HepG2 (cell line): ENCODE results near the gene HIPK2. TPM values are rescaled to one million over a fixed set of nuclear protein-coding genes. Genes with fewer than 3 reads are reported as not detected.

Experiments used
- ATAC-seq: fragments of 200-7000 bp; cut with Tn5 transposase; 3 replicates; pipeline ENCODE4 v1.9.1; 2020; ENCODE audit warnings: mild to moderate bottlenecking, moderate library complexity
- BruUV-seq: library from RNA; stranded (reverse); fragments of 400-500 nt; replicated peaks from 2 replicates; lab custom pipeline; 2021; lab: Mats Ljungman, UMichigan
- CTCF ChIA-PET: fragments of 300-600 bp; formaldehyde crosslinking; extraction: SDS; loops from one replicate; lab custom pipeline; 2021; ENCODE audit warnings: low total read pairs, inconsistent platforms, low intra/inter-chr PET ratio; lab: Yijun Ruan, JAX
- POLR2A ChIA-PET: fragments of 350-600 bp; sonication (Branson Sonifier 250); formaldehyde crosslinking; loops from one replicate; lab custom pipeline; 2020; ENCODE audit warnings: antibody characterized with exemption, inconsistent platforms; lab: Yijun Ruan, JAX
- DNase-seq: peaks from one replicate; pipeline ENCODE4 v3.0.0-alpha.2; 2015; ENCODE audit warnings: low spot score
- FAIRE-seq: peaks from 3 replicates; lab custom pipeline; 2011; peaks lifted over from hg19 to GRCh38; lab: Jason Lieb, UNC
- H2AFZ ChIP-seq: one replicate; pipeline ENCODE4 v1.6.1; 2011; ENCODE audit warnings: low read length, inconsistent platforms
- H3K27ac ChIP-seq: fragments of 300-600 bp; 3 replicates; pipeline ENCODE4 v1.8.0; 2011; ENCODE audit warnings: mixed run types, mild to moderate bottlenecking, mixed read lengths, low read length, inconsistent platforms; ENCODE audit not compliant: insufficient read depth; ENCODE audit errors: extremely low read length
- H3K27me3 ChIP-seq, 2 experiments: fragments of 200-600 bp in 1 of 2; 2 replicates in 1 of 2; 3 replicates in 1 of 2; pipeline versions ENCODE4 v1.6.0 to v1.8.0; 2011; ENCODE audit warnings: low read length in 2 of 2, mild to moderate bottlenecking in 2 of 2, moderate library complexity in 2 of 2, inconsistent platforms in 1 of 2; ENCODE audit not compliant: insufficient read depth in 2 of 2, control insufficient read depth in 1 of 2
- H3K36me3 ChIP-seq, 2 experiments: fragments of 200-600 bp in 1 of 2; replicated peaks in 1 of 2; 2 replicates in 1 of 2; 3 replicates in 1 of 2; pipeline versions ENCODE4 v1.5.1 to v1.8.0; 2011; ENCODE audit warnings: low read length in 2 of 2, inconsistent platforms in 1 of 2; ENCODE audit not compliant: insufficient read depth in 2 of 2, control insufficient read depth in 1 of 2
- H3K4me1 ChIP-seq: 2 replicates; pipeline ENCODE4 v1.5.1; 2012; ENCODE audit warnings: low read length, inconsistent platforms; ENCODE audit not compliant: insufficient read depth
- H3K4me2 ChIP-seq: 2 replicates; pipeline ENCODE4 v1.6.0; 2011; ENCODE audit warnings: low read depth, low read length, inconsistent platforms
- H3K4me3 ChIP-seq, 3 experiments: fragments of 200-600 bp in 1 of 3; sonication (generic), shearing (Covaris generic) in 1 of 3; replicated peaks in 1 of 3; 2 replicates each; pipeline ENCODE4 v1.5.1; 2011 to 2016; ENCODE audit warnings: low read length in 3 of 3, inconsistent platforms in 2 of 3, low read depth in 2 of 3, mild to moderate bottlenecking in 2 of 3, control low read depth in 1 of 3, mixed read lengths in 1 of 3; ENCODE audit not compliant: insufficient read depth in 1 of 3
- H3K79me2 ChIP-seq: one replicate; pipeline ENCODE4 v1.6.1; 2011; ENCODE audit warnings: low read length, inconsistent platforms; ENCODE audit not compliant: insufficient read depth
- H3K9ac ChIP-seq: 2 replicates; pipeline ENCODE4 v1.6.0; 2011; ENCODE audit warnings: mild to moderate bottlenecking, low read depth, low read length, inconsistent platforms; ENCODE audit not compliant: insufficient read depth
- H3K9me3 ChIP-seq: 2 replicates; pipeline ENCODE4 v1.5.1; 2012; ENCODE audit warnings: mild to moderate bottlenecking, low read length
- H4K20me1 ChIP-seq: 2 replicates; pipeline ENCODE4 v1.6.0; 2011; ENCODE audit warnings: inconsistent platforms, mild to moderate bottlenecking, low read length, moderate library complexity; ENCODE audit not compliant: insufficient read depth
- CREM ChIP-seq, 2 experiments: sonication (generic) in 1 of 2; formaldehyde crosslinking in 1 of 2; IDR thresholded peaks; 2 replicates each; pipeline versions ENCODE4 v1.4.0 to v1.6.1; 2016 to 2020; ENCODE audit warnings: antibody characterized with exemption in 1 of 2, mild to moderate bottlenecking in 1 of 2, missing genetic modification reagents in 1 of 2
- ELF4 ChIP-seq: sonication (generic); formaldehyde crosslinking; IDR thresholded peaks from 2 replicates; pipeline ENCODE4 v1.5.0; 2020; ENCODE audit warnings: missing genetic modification reagents, mild to moderate bottlenecking, moderate library complexity, borderline replicate concordance
- EP300 ChIP-seq, 3 experiments: sonication (generic) in 1 of 3; formaldehyde crosslinking in 1 of 3; IDR thresholded peaks; 2 replicates each; pipeline versions ENCODE4 v1.5.1 to v1.6.1; 2011 to 2020; ENCODE audit warnings: low read depth in 2 of 3, low read length in 2 of 3, borderline replicate concordance in 1 of 3, improper control_type of control experiment in 1 of 3, mild to moderate bottlenecking in 1 of 3, missing genetic modification reagents in 1 of 3, moderate library complexity in 1 of 3
- FOXA3 ChIP-seq: IDR thresholded peaks from 2 replicates; pipeline ENCODE4 v1.6.1; 2016; ENCODE audit warnings: missing genetic modification reagents, missing compliant biosample characterization
- MYNN ChIP-seq: sonication (generic); formaldehyde crosslinking; IDR thresholded peaks from 2 replicates; pipeline ENCODE4 v1.4.0; 2020; ENCODE audit warnings: mild to moderate bottlenecking, low read depth, missing genetic modification reagents
- NCOA1 ChIP-seq: sonication (generic); formaldehyde crosslinking; IDR thresholded peaks from 2 replicates; pipeline ENCODE4 v1.9.0; 2021; ENCODE audit warnings: missing genetic modification reagents
- NR2F2 ChIP-seq: IDR thresholded peaks from 2 replicates; pipeline ENCODE4 v1.6.1; 2012; ENCODE audit warnings: low read depth, inconsistent platforms, borderline replicate concordance
- STAT5B ChIP-seq: sonication (generic); formaldehyde crosslinking; IDR thresholded peaks from 2 replicates; pipeline ENCODE4 v1.4.0; 2020; ENCODE audit warnings: missing genetic modification reagents
- ZEB1 ChIP-seq: IDR thresholded peaks from 2 replicates; pipeline ENCODE4 v1.6.1; 2012; ENCODE audit warnings: mild to moderate bottlenecking, low read depth, inconsistent platforms; ENCODE audit not compliant: insufficient replicate concordance
- ZNF510 ChIP-seq: sonication (generic); formaldehyde crosslinking; IDR thresholded peaks from 2 replicates; pipeline ENCODE4 v1.4.0; 2020; ENCODE audit warnings: low read depth, mild to moderate bottlenecking, missing genetic modification reagents
- ZNF7 ChIP-seq: IDR thresholded peaks from 2 replicates; pipeline ENCODE4 v1.6.1; 2016; ENCODE audit warnings: missing biosample characterization, missing genetic modification reagents
- WGBS: methylation state at CpG from one replicate; pipeline ENCODE4 v1.1.6; 2017; ENCODE audit warnings: low lambda C conversion rate; 5-methylcytosine and 5-hydroxymethylcytosine counted together
- in situ Hi-C: cut with HindIII; loops from 2 replicates; pipeline ENCODE4 v1.10.0; 2017; ENCODE audit warnings: low pct_unique_long_range_greater_than_20kb; ENCODE audit not compliant: extremely low pct_ligation_motif_present
- intact Hi-C: fragments of 100-400 bp; cut with micrococcal nuclease; formaldehyde crosslinking; loops from one replicate; pipeline ENCODE4 v1.10.0; 2022; ENCODE audit not compliant: unreplicated experiment
- polyA plus RNA-seq, 8 experiments: library from polyadenylated mRNA; depleted of rRNA in 3 of 8; stranded (reverse) in 7 of 8; unstranded in 1 of 8; fragments of >200 nt; fragmentation: Illumina TruSeq in 4 of 8; extraction: Trizol in 4 of 8; gene quantifications; 2 replicates each; pipeline versions ENCODE4 v1.2.1 to v1.2.3, GENCODE V29; 2011 to 2016; ENCODE audit warnings: low read depth in 4 of 8, missing spikeins in 1 of 8, mixed read lengths in 1 of 8; ENCODE audit not compliant: insufficient read depth in 1 of 8
- total RNA-seq, 5 experiments: library from RNA; depleted of rRNA; stranded (reverse); fragments of >200 nt; fragmentation: Illumina TruSeq; extraction: Trizol; gene quantifications; 2 replicates each; pipeline ENCODE4 v1.2.3, GENCODE V29; 2016; ENCODE audit warnings: low read depth in 1 of 5
- TF ChIP-seq, protein P1 (sequence below): sonication (generic); formaldehyde crosslinking; IDR thresholded peaks from 2 replicates; pipeline ENCODE4 v1.5.0; 2020; ENCODE audit warnings: missing genetic modification reagents
- TF ChIP-seq, protein P2 (sequence below): IDR thresholded peaks from 2 replicates; pipeline ENCODE4 v1.6.1; 2018; ENCODE audit warnings: missing genetic modification reagents, mild to moderate bottlenecking, missing compliant biosample characterization
- TF ChIP-seq, protein P3 (sequence below), 2 experiments: IDR thresholded peaks; 2 replicates each; pipeline ENCODE4 v1.6.1; 2011 to 2012; ENCODE audit warnings: low read length in 2 of 2, borderline replicate concordance in 1 of 2, low read depth in 1 of 2, mild to moderate bottlenecking in 1 of 2, moderate library complexity in 1 of 2

Gene HIPK2
- total and polyA plus RNA-seq, 2 of the 13 experiments (the other 11 are each of a cell fraction or from before 2014, with no cell fraction given): 14.4 to 20.2 TPM

DNA sequence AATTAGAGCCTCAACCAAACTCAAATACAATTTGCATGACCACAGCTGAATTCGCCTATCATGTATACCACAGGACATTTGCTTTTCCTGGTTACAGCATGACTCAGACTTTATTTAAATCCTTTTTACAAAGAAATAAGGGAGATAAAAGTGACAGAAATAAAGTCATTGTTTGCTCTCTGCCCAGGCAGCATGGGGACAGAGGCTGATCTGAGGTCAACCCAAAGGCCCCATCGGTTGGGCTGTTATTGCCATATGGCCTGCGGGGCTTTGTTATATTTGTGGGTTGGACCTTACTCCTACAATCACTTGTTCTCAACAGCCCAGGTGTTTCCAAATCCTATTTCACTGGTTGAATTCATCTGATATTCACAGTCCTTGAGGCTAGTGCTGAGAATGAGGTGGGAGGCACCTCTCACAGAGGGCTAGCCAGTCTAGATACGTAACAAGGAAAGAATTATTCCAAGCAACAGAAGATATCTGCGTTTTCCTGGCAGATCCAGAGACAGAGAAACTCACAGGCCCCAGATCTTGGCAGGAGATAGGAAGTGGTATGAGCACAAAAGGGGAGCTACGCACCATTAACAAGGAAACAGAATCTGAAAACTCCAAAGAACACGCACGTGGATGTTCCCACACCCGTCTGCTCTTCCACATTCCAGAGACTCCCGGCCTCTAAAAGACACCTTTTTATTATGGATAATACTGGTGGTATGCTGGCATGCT lies 117.3 kb downstream of the HIPK2 start (continued):
- TF ChIP-seq, protein P1, sequence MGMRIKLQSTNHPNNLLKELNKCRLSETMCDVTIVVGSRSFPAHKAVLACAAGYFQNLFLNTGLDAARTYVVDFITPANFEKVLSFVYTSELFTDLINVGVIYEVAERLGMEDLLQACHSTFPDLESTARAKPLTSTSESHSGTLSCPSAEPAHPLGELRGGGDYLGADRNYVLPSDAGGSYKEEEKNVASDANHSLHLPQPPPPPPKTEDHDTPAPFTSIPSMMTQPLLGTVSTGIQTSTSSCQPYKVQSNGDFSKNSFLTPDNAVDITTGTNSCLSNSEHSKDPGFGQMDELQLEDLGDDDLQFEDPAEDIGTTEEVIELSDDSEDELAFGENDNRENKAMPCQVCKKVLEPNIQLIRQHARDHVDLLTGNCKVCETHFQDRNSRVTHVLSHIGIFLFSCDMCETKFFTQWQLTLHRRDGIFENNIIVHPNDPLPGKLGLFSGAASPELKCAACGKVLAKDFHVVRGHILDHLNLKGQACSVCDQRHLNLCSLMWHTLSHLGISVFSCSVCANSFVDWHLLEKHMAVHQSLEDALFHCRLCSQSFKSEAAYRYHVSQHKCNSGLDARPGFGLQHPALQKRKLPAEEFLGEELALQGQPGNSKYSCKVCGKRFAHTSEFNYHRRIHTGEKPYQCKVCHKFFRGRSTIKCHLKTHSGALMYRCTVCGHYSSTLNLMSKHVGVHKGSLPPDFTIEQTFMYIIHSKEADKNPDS: no peak
- TF ChIP-seq CREM (IDR thresholded peaks at IDR 0.05) (peak; percentile 50; the same call in 1 of the 2 replicates), CREM (CRISPR knock-in tag; IDR thresholded peaks at IDR 0.05) (no peak), ZNF510 (CRISPR knock-in tag) (0 out of 2 replicates have a peak, but pooled peaks have one; percentile 27)
- TF ChIP-seq, protein P2, sequence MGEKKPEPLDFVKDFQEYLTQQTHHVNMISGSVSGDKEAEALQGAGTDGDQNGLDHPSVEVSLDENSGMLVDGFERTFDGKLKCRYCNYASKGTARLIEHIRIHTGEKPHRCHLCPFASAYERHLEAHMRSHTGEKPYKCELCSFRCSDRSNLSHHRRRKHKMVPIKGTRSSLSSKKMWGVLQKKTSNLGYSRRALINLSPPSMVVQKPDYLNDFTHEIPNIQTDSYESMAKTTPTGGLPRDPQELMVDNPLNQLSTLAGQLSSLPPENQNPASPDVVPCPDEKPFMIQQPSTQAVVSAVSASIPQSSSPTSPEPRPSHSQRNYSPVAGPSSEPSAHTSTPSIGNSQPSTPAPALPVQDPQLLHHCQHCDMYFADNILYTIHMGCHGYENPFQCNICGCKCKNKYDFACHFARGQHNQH (CRISPR knock-in tag): 0 out of 2 replicates have a peak, but pooled peaks have one; percentile 21

DNA sequence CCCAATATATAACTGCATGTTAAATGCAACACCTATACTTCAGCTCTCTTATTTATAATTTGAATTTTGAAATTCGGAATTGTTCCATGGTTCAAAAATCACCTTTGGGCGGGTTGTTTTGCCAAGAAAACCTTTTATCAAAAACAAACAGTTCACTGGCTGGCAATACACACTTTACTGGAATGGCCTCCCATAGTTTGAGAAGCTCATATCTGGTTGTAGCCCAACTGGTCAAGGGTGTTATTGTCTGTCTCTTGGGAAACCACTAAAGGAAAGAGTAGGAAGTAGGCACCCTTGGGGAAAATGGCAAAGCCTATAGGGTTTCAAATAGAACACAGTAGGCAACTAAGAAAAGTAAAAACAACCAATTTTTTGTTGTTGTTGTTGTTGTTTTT lies 117.9 kb downstream of the HIPK2 start:
- H3K4me1 ChIP-seq: peaks cover 87% of the 10 kb centered on the region
- BruUV-seq: no TSS peak
- in situ Hi-C loops: no loop called here
- H3K4me3 ChIP-seq: peak overlapping the region in 1 of 3 experiments; percentile 49; a peak in 1 of 6 replicates
- ChIA-PET CTCF (no interaction called here), POLR2A (interaction anchor here (0.9 to 1.3 kb wide), 6 partner anchors 9 to 81 kb away, joined by 3 to 9 read pairs (median 4); no protein-coding TSS in a partner anchor)
- ATAC-seq (peak; percentile 21; the same call in 2 of the 3 replicates), FAIRE-seq (peak; percentile 8), DNase-seq (peak; percentile 56)
- no peaks in the 10 kb centered on the region for H3K9me3 ChIP-seq
- peaks cover 4 to 12% of the 10 kb centered on the region in 2 experiments for H3K36me3 ChIP-seq
- H2AFZ ChIP-seq: no peak overlapping the region
- H4K20me1 ChIP-seq: no peaks in the 10 kb centered on the region
- H3K4me2 ChIP-seq: peak overlapping the region; percentile 74
- intact Hi-C loops: loop anchor here (1.0 to 10.0 kb wide), 2 partner anchors 15 to 85 kb away; no protein-coding TSS in a partner anchor
- H3K9ac ChIP-seq: peak overlapping the region; percentile 48
- peaks cover 12% of the 10 kb centered on the region for H3K79me2 ChIP-seq
- no peaks in the 10 kb centered on the region for H3K27me3 ChIP-seq
- 6% methylated on average over 2 of the region's 2 CpGs for WGBS
- peak overlapping the region; percentile 84 for H3K27ac ChIP-seq
- TF ChIP-seq FOXA3 (CRISPR knock-in tag): no peak
- TF ChIP-seq STAT5B (CRISPR knock-in tag): no peak
- TF ChIP-seq ZEB1: no peak
- TF ChIP-seq MYNN (CRISPR knock-in tag): no peak
- TF ChIP-seq EP300 (IDR thresholded peaks at IDR 0.05; ENCODE audit: low read depth in 2 of 2, low read length in 2 of 2): peak in 1 of 2 experiments; percentile 35; a peak in 1 of 4 replicates
- TF ChIP-seq EP300 (CRISPR knock-in tag; IDR thresholded peaks at IDR 0.05; ENCODE audit: borderline replicate concordance): no peak
- TF ChIP-seq, protein P3, sequence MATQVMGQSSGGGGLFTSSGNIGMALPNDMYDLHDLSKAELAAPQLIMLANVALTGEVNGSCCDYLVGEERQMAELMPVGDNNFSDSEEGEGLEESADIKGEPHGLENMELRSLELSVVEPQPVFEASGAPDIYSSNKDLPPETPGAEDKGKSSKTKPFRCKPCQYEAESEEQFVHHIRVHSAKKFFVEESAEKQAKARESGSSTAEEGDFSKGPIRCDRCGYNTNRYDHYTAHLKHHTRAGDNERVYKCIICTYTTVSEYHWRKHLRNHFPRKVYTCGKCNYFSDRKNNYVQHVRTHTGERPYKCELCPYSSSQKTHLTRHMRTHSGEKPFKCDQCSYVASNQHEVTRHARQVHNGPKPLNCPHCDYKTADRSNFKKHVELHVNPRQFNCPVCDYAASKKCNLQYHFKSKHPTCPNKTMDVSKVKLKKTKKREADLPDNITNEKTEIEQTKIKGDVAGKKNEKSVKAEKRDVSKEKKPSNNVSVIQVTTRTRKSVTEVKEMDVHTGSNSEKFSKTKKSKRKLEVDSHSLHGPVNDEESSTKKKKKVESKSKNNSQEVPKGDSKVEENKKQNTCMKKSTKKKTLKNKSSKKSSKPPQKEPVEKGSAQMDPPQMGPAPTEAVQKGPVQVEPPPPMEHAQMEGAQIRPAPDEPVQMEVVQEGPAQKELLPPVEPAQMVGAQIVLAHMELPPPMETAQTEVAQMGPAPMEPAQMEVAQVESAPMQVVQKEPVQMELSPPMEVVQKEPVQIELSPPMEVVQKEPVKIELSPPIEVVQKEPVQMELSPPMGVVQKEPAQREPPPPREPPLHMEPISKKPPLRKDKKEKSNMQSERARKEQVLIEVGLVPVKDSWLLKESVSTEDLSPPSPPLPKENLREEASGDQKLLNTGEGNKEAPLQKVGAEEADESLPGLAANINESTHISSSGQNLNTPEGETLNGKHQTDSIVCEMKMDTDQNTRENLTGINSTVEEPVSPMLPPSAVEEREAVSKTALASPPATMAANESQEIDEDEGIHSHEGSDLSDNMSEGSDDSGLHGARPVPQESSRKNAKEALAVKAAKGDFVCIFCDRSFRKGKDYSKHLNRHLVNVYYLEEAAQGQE (IDR thresholded peaks at IDR 0.05; ENCODE audit: borderline replicate concordance in 1 of 2, low read depth in 1 of 2, low read length in 2 of 2): no peak
- no peak for TF ChIP-seq NR2F2
- no peak for TF ChIP-seq NCOA1 (CRISPR knock-in tag)
- TF ChIP-seq ZNF7 (CRISPR knock-in tag): no peak
- TF ChIP-seq ELF4 (CRISPR knock-in tag): 0 out of 2 replicates have a peak, but pooled peaks have one; percentile 1
